ENCODE measurements around the gene SSTR4.

Gene SSTR4

DNA sequence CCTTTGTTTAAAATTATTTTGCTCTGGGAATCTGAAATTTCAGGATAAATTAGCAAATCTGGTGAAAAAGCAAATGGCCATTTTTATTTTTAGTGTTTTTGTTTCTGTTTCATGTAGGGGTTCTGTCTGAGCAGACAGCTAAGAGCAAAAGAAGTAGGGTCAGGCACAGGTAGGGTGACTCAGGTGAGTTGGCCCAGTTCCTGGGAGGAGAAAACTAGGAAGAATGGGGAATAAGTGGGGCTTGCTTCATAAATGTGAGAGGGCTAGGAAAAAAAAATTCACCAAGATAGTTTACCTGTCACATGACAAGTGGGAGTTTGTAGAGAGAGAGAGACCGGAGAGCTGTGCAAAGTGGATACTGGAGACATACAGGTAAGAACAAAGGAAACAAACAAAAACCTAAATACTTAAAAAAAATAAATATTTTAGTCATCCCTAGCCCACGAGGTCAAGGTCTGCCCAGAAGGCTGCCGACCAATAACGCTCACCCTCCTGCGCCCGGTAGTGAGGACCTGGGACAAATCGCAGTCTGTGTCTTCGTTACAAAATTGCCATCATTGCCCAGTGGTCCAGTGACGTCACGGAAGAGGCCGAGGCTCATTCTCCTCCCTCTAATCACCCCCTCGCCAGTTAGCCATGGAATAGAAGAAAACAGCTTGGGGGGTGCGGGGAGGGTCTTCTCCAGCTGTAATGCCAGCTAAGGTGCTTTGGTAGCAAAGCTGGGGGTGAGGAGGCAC is 12.1 kb downstream of the SSTR4 start:
- no peak for TF ChIP-seq POU6F1 (CRISPR knock-in tag; IDR thresholded peaks at IDR 0.05; ENCODE audit: borderline replicate concordance, low read depth)
- no peak for TF ChIP-seq CREB5 (CRISPR knock-in tag; IDR thresholded peaks at IDR 0.05; ENCODE audit: low read depth)
- no peak for TF ChIP-seq CSDC2 (CRISPR knock-in tag; IDR thresholded peaks at IDR 0.05)
- TF ChIP-seq ZFP3 (CRISPR knock-in tag; IDR thresholded peaks at IDR 0.05): no peak
- no peak for TF ChIP-seq PATZ1 (CRISPR knock-in tag; IDR thresholded peaks at IDR 0.05; ENCODE audit: borderline replicate concordance)
- TF ChIP-seq ARNTL (CRISPR knock-in tag; IDR thresholded peaks at IDR 0.05; ENCODE audit: borderline replicate concordance, low read depth): no peak
- no peak for TF ChIP-seq OSR1 (CRISPR knock-in tag; IDR thresholded peaks at IDR 0.05)
- no peak for TF ChIP-seq BACH2 (CRISPR knock-in tag; IDR thresholded peaks at IDR 0.05; ENCODE audit: borderline replicate concordance)
- TF ChIP-seq GLIS3 (CRISPR knock-in tag; IDR thresholded peaks at IDR 0.05): no peak
- no peak for TF ChIP-seq CSRNP3 (CRISPR knock-in tag; IDR thresholded peaks at IDR 0.05)
- no peak for ATAC-seq

GRCh38 chr20:23047738-23048214 is 12.7 kb downstream of the SSTR4 start:
- TF ChIP-seq ZFP3 (CRISPR knock-in tag; IDR thresholded peaks at IDR 0.05): no peak
- no peak for TF ChIP-seq ZNF8 (CRISPR knock-in tag; IDR thresholded peaks at IDR 0.05)
- TF ChIP-seq TCF4 (CRISPR knock-in tag; IDR thresholded peaks at IDR 0.05; ENCODE audit: borderline replicate concordance): no peak
- no peak for TF ChIP-seq TOX (CRISPR knock-in tag; IDR thresholded peaks at IDR 0.05; ENCODE audit: borderline replicate concordance)
- no peak for TF ChIP-seq PATZ1 (CRISPR knock-in tag; IDR thresholded peaks at IDR 0.05; ENCODE audit: borderline replicate concordance)
- TF ChIP-seq SNAI2 (CRISPR knock-in tag; IDR thresholded peaks at IDR 0.05): no peak
- no peak for TF ChIP-seq ESRRG (CRISPR knock-in tag; IDR thresholded peaks at IDR 0.05)
- no peak for TF ChIP-seq ZNF565 (CRISPR knock-in tag; conservative IDR thresholded peaks at IDR 0.05; ENCODE audit: low read depth)
- TF ChIP-seq RARB (CRISPR knock-in tag; IDR thresholded peaks at IDR 0.05): no peak
- no peak for TF ChIP-seq BACH2 (CRISPR knock-in tag; IDR thresholded peaks at IDR 0.05; ENCODE audit: borderline replicate concordance)
- TF ChIP-seq CREB5 (CRISPR knock-in tag; IDR thresholded peaks at IDR 0.05; ENCODE audit: low read depth): no peak
- no peak for TF ChIP-seq ZFP30 (CRISPR knock-in tag; IDR thresholded peaks at IDR 0.05)
- no peak for TF ChIP-seq CSDC2 (CRISPR knock-in tag; IDR thresholded peaks at IDR 0.05)
- TF ChIP-seq ISL1 (CRISPR knock-in tag; IDR thresholded peaks at IDR 0.05): no peak
- TF ChIP-seq ZNF70 (CRISPR knock-in tag; IDR thresholded peaks at IDR 0.05): no peak
- TF ChIP-seq POU6F1 (CRISPR knock-in tag; IDR thresholded peaks at IDR 0.05; ENCODE audit: borderline replicate concordance, low read depth): no peak
- TF ChIP-seq TSHZ2 (CRISPR knock-in tag; IDR thresholded peaks at IDR 0.05): no peak
- TF ChIP-seq OSR1 (CRISPR knock-in tag; IDR thresholded peaks at IDR 0.05): no peak
- TF ChIP-seq GLIS3 (CRISPR knock-in tag; IDR thresholded peaks at IDR 0.05): no peak
- no peak for ATAC-seq
